H1 (cell line): ENCODE data around the gene OR52M1. TPM values are rescaled to one million over a fixed set of nuclear protein-coding genes. Genes with fewer than 3 reads are reported as not detected.

Experiments used
- CTCF ChIA-PET: fragments of 300-600 bp; sonication (Branson Sonifier 250); formaldehyde crosslinking; loops from one replicate; lab custom pipeline; 2021; ENCODE audit not compliant: partially characterized antibody; lab: Charles Lee
- POLR2A ChIA-PET: fragments of 300-600 bp; sonication (Branson Sonifier 250); formaldehyde crosslinking; loops from one replicate; lab custom pipeline; 2021; ENCODE audit warnings: inconsistent platforms; ENCODE audit not compliant: partially characterized antibody; lab: Charles Lee
- DNase-seq, 2 experiments: peaks; one replicate each; pipeline versions ENCODE4 v3.0.0 to v3.0.0-alpha.2; 2010 to 2022; ENCODE audit warnings: low spot score in 2 of 2, low read depth in 1 of 2, mixed read lengths in 1 of 2
- FAIRE-seq: peaks from 2 replicates; lab custom pipeline; 2011; peaks lifted over from hg19 to GRCh38; lab: Jason Lieb, UNC
- H2AFZ ChIP-seq: 2 replicates; pipeline ENCODE4 v1.8.1; 2012; ENCODE audit warnings: low read length, inconsistent platforms
- H2AK5ac ChIP-seq: 2 replicates; pipeline ENCODE4 v1.6.1; 2013; ENCODE audit warnings: low read depth, low read length
- H2BK120ac ChIP-seq: replicated peaks from 2 replicates; pipeline ENCODE3; 2013; ENCODE audit warnings: low read depth, low read length, inconsistent platforms
- H2BK12ac ChIP-seq: 2 replicates; pipeline ENCODE4 v1.6.1; 2013; ENCODE audit warnings: low read depth, low read length
- H2BK15ac ChIP-seq: 2 replicates; pipeline ENCODE4 v1.6.1; 2013; ENCODE audit warnings: low read length
- H2BK20ac ChIP-seq: 2 replicates; pipeline ENCODE4 v1.6.1; 2013; ENCODE audit warnings: low read length
- H2BK5ac ChIP-seq: 2 replicates; pipeline ENCODE4 v1.6.1; 2013; ENCODE audit warnings: low read depth, low read length
- H3K14ac ChIP-seq: 2 replicates; pipeline ENCODE4 v1.6.1; 2013; ENCODE audit warnings: inconsistent platforms; ENCODE audit not compliant: insufficient read length
- H3K18ac ChIP-seq: 2 replicates; pipeline ENCODE4 v1.6.1; 2013; ENCODE audit warnings: low read length; ENCODE audit errors: extremely low read depth
- H3K23ac ChIP-seq: 2 replicates; pipeline ENCODE4 v1.6.1; 2013; ENCODE audit warnings: inconsistent platforms; ENCODE audit not compliant: insufficient read length
- H3K23me2 ChIP-seq: 2 replicates; pipeline ENCODE4 v1.6.1; 2013; ENCODE audit warnings: low read depth, low read length
- H3K27ac ChIP-seq: 2 replicates; pipeline ENCODE4 v1.6.1; 2011; ENCODE audit warnings: low read depth, low read length, inconsistent platforms
- H3K27me3 ChIP-seq, 4 experiments: replicated peaks in 1 of 4; 1 replicate in 1 of 4; 2 replicates in 3 of 4; pipeline versions ENCODE4 v1.6.1 to v1.8.1; 2011 to 2013; ENCODE audit warnings: low read length in 3 of 4, mild to moderate bottlenecking in 3 of 4, inconsistent platforms in 2 of 4, mixed read lengths in 2 of 4, moderate library complexity in 1 of 4; ENCODE audit not compliant: control insufficient read depth in 3 of 4, insufficient read depth in 3 of 4; ENCODE audit errors: extremely low read depth in 1 of 4
- H3K36me3 ChIP-seq, 4 experiments: 2 replicates each; pipeline versions ENCODE4 v1.6.1 to v1.8.1; 2011 to 2013; ENCODE audit warnings: mild to moderate bottlenecking in 4 of 4, low read length in 3 of 4, moderate library complexity in 2 of 4, control low read depth in 1 of 4, inconsistent platforms in 1 of 4; ENCODE audit not compliant: insufficient read depth in 4 of 4, control insufficient read depth in 2 of 4
- H3K4ac ChIP-seq: replicated peaks from 2 replicates; pipeline ENCODE3; 2013; ENCODE audit warnings: low read length, low read depth, mixed read lengths, inconsistent platforms; ENCODE audit not compliant: insufficient read length
- H3K4me1 ChIP-seq, 4 experiments: replicated peaks in 1 of 4; 1 replicate in 1 of 4; 2 replicates in 3 of 4; pipeline versions ENCODE4 v1.6.1 to v1.8.1; 2011 to 2013; ENCODE audit warnings: low read length in 3 of 4, inconsistent platforms in 2 of 4, mixed read lengths in 1 of 4; ENCODE audit not compliant: insufficient read depth in 4 of 4, control insufficient read depth in 3 of 4
- H3K4me2 ChIP-seq, 2 experiments: 2 replicates each; pipeline versions ENCODE4 v1.6.1 to v1.8.1; 2011 to 2013; ENCODE audit warnings: low read depth in 2 of 2, low read length in 2 of 2, control low read depth in 1 of 2, inconsistent platforms in 1 of 2, mild to moderate bottlenecking in 1 of 2; ENCODE audit not compliant: insufficient read depth in 1 of 2
- H3K4me3 ChIP-seq, 4 experiments: fragments of 200-600, 300-600 bp in 1 of 4; sonication (generic), shearing (Covaris generic), sonication (Bioruptor Twin) in 1 of 4; 2 replicates each; pipeline versions ENCODE4 v1.5.1 to v1.8.1; 2011 to 2016; ENCODE audit warnings: low read length in 4 of 4, low read depth in 3 of 4, control low read depth in 2 of 4, inconsistent platforms in 2 of 4, mild to moderate bottlenecking in 2 of 4, mixed read lengths in 1 of 4, moderate library complexity in 1 of 4; ENCODE audit not compliant: insufficient read depth in 2 of 4; ENCODE audit errors: extremely low read depth in 1 of 4
- H3K56ac ChIP-seq: replicated peaks from 2 replicates; pipeline ENCODE3; 2013; ENCODE audit warnings: low read depth, mild to moderate bottlenecking, mixed read lengths, low read length, inconsistent platforms; ENCODE audit not compliant: insufficient read length
- H3K79me1 ChIP-seq: 2 replicates; pipeline ENCODE4 v1.6.1; 2013; ENCODE audit warnings: low read depth, low read length, control low read depth
- H3K79me2 ChIP-seq, 2 experiments: 2 replicates each; pipeline versions ENCODE4 v1.6.1 to v1.8.1; 2012 to 2013; ENCODE audit warnings: low read length in 2 of 2, mild to moderate bottlenecking in 2 of 2, inconsistent platforms in 1 of 2; ENCODE audit not compliant: insufficient read depth in 2 of 2, control insufficient read depth in 1 of 2
- H3K9ac ChIP-seq, 4 experiments: replicated peaks in 1 of 4; 1 replicate in 1 of 4; 2 replicates in 3 of 4; pipeline versions ENCODE4 v1.6.1 to v1.8.1; 2011 to 2013; ENCODE audit warnings: low read depth in 3 of 4, low read length in 3 of 4, control low read depth in 2 of 4, mild to moderate bottlenecking in 2 of 4, moderate library complexity in 2 of 4, inconsistent platforms in 1 of 4; ENCODE audit errors: extremely low read depth in 1 of 4
- H3K9me3 ChIP-seq, 2 experiments: 2 replicates each; pipeline versions ENCODE4 v1.6.1 to v1.8.1; 2012 to 2013; ENCODE audit warnings: mild to moderate bottlenecking in 2 of 2, moderate library complexity in 2 of 2, control low read depth in 1 of 2, inconsistent platforms in 1 of 2, low read depth in 1 of 2, low read length in 1 of 2, mixed read lengths in 1 of 2; ENCODE audit not compliant: insufficient read depth in 2 of 2
- H4K20me1 ChIP-seq, 2 experiments: replicated peaks in 1 of 2; 2 replicates each; pipeline versions ENCODE3 to v1.8.1; 2011 to 2013; ENCODE audit warnings: inconsistent platforms in 2 of 2, low read length in 2 of 2, mild to moderate bottlenecking in 1 of 2; ENCODE audit not compliant: insufficient read depth in 2 of 2, control insufficient read depth in 1 of 2
- H4K5ac ChIP-seq: 2 replicates; pipeline ENCODE4 v1.6.1; 2013; ENCODE audit warnings: low read length, low read depth, mixed read lengths, inconsistent platforms; ENCODE audit not compliant: insufficient read length
- H4K8ac ChIP-seq: 2 replicates; pipeline ENCODE4 v1.8.0; 2013; ENCODE audit warnings: mild to moderate bottlenecking, moderate library complexity, low read length, inconsistent platforms; ENCODE audit not compliant: insufficient read depth; ENCODE audit errors: extremely low read depth
- H4K91ac ChIP-seq: replicated peaks from 2 replicates; pipeline ENCODE3; 2013; ENCODE audit warnings: low read length, mixed read lengths, inconsistent platforms; ENCODE audit not compliant: insufficient read length
- CEBPB ChIP-seq: IDR thresholded peaks from 2 replicates; pipeline ENCODE4 v1.6.1; 2012; ENCODE audit warnings: low read depth, low read length
- GABPA ChIP-seq: IDR thresholded peaks from 2 replicates; pipeline ENCODE4 v1.6.1; 2011; ENCODE audit warnings: mild to moderate bottlenecking, low read length, moderate library complexity, borderline replicate concordance; ENCODE audit not compliant: insufficient read depth
- HDAC6 ChIP-seq: IDR thresholded peaks from one replicate; pipeline ENCODE4 v1.7.1; 2012; ENCODE audit warnings: low read depth, mild to moderate bottlenecking, inconsistent platforms, low read length, moderate library complexity
- KDM1A ChIP-seq: fragments of 200-600, 300-600 bp; sonication (generic); IDR thresholded peaks from 2 replicates; pipeline ENCODE4 v1.7.1; 2016; ENCODE audit warnings: mild to moderate bottlenecking, low read length, borderline replicate concordance
- POU5F1 ChIP-seq: IDR thresholded peaks from 2 replicates; pipeline ENCODE4 v1.6.1; 2011; ENCODE audit warnings: low read depth, mild to moderate bottlenecking, low read length, moderate library complexity
- RNF2 ChIP-seq: fragments of 200-900, 300-1000 bp; sonication (generic); IDR thresholded peaks from 2 replicates; pipeline ENCODE4 v1.7.1; 2016; ENCODE audit warnings: borderline replicate concordance, low read depth, mild to moderate bottlenecking, antibody characterized with exemption, low read length; ENCODE audit not compliant: poor library complexity, severe bottlenecking; ENCODE audit errors: missing control alignments
- SP2 ChIP-seq: IDR thresholded peaks from 2 replicates; pipeline ENCODE4 v1.6.1; 2012; ENCODE audit warnings: mild to moderate bottlenecking, low read length, inconsistent platforms
- SP4 ChIP-seq: IDR thresholded peaks from 2 replicates; pipeline ENCODE4 v1.6.1; 2012; ENCODE audit warnings: low read length, inconsistent platforms
- WGBS, 2 experiments: shearing (Covaris generic) in 1 of 2; methylation state at CpG; one replicate each; pipeline versions ENCODE4 v1.1.6 to v1.1.7; 2013 to 2015; ENCODE audit warnings: low lambda C conversion rate in 2 of 2, mixed read lengths in 2 of 2, inconsistent platforms in 1 of 2, low coverage in 1 of 2, missing lambda C conversion rate in 1 of 2; ENCODE audit not compliant: insufficient replicate concordance in 2 of 2, insufficient coverage in 1 of 2, insufficient read length in 1 of 2; ENCODE audit errors: extremely low coverage in 1 of 2, missing lambda C conversion rate in 1 of 2; 5-methylcytosine and 5-hydroxymethylcytosine counted together
- polyA plus RNA-seq, 7 experiments: library from polyadenylated mRNA; depleted of rRNA in 3 of 7; stranded (reverse) in 5 of 7; unstranded in 2 of 7; fragments of >200 nt in 5 of 7; fragments of 200-250 nt in 2 of 7; gene quantifications; 1 replicate in 5 of 7; 2 replicates in 1 of 7; 4 replicates in 1 of 7; pipeline versions ENCODE4 v1.2.1 to v1.2.3, GENCODE V29; 2011 to 2013; ENCODE audit warnings: missing spikeins in 2 of 7, mixed read lengths in 2 of 7
- total RNA-seq: library from RNA; stranded (reverse); fragmentation: NEBNext Ultra II Directional; extraction: Animal tissue kit (Norgen Biotek cat#: 25700); gene quantifications from 2 replicates; pipeline ENCODE4 v1.2.1, GENCODE V29; 2021

The OR52M1 gene
- total and polyA plus RNA-seq, 2 of the 8 experiments (the other 6 are each of a cell fraction or from before 2014, with no cell fraction given): not detected

GRCh38 chr11:4508886-4509285 lies 36.1 kb upstream of the OR52M1 start:
- H3K56ac ChIP-seq: no peak overlapping the region
- no peak overlapping the region for H3K27ac ChIP-seq
- H2BK20ac ChIP-seq: no peak overlapping the region
- H2AK5ac ChIP-seq: no peak overlapping the region
- H3K23me2 ChIP-seq: no peaks in the 10 kb centered on the region
- no peaks in the 10 kb centered on the region for H3K79me2 ChIP-seq
- DNase-seq (no peak), FAIRE-seq (no peak)
- no peak overlapping the region for H2BK5ac ChIP-seq
- H4K20me1 ChIP-seq: no peaks in the 10 kb centered on the region
- no peak overlapping the region for H3K4me3 ChIP-seq
- TF ChIP-seq CEBPB (no peak), GABPA (no peak), RNF2 (no peak), SP4 (no peak), HDAC6 (no peak), SP2 (no peak), POU5F1 (no peak), KDM1A (no peak)
- no peaks in the 10 kb centered on the region; a peak in 1 of 7 replicates for H3K27me3 ChIP-seq
- ChIA-PET POLR2A (no interaction called here), CTCF (interaction anchor here (1.5 to 2.1 kb wide), 2 partner anchors 15 to 306 kb away, joined by 6 to 8 read pairs; no protein-coding TSS in a partner anchor)
- no peak overlapping the region for H2BK12ac ChIP-seq
- H4K91ac ChIP-seq: no peak overlapping the region
- H3K9ac ChIP-seq: no peak overlapping the region
- no peaks in the 10 kb centered on the region for H3K4me1 ChIP-seq
- WGBS, 2 experiments: 88% methylated on average over 2 of the region's 2 CpGs; no CpG with 5 or more reads in 1 of the 2 experiments
- H2BK15ac ChIP-seq: no peak overlapping the region
- no peaks in the 10 kb centered on the region for H3K9me3 ChIP-seq
- no peaks in the 10 kb centered on the region for H3K79me1 ChIP-seq
- no peak overlapping the region for H3K23ac ChIP-seq
- H2AFZ ChIP-seq: no peak overlapping the region
- no peak overlapping the region for H3K18ac ChIP-seq
- H3K14ac ChIP-seq: no peak overlapping the region
- H3K4me2 ChIP-seq: no peak overlapping the region
- no peak overlapping the region for H4K8ac ChIP-seq
- H2BK120ac ChIP-seq: no peak overlapping the region
- H3K36me3 ChIP-seq: no peaks in the 10 kb centered on the region
- no peak overlapping the region for H3K4ac ChIP-seq
- no peak overlapping the region for H4K5ac ChIP-seq
